HG02571 (cell line): ENCODE results near the gene QRFP.

ENCODE experiments used
- ATAC-seq: cut with Tn5 transposase; IDR thresholded peaks from one replicate; pipeline ENCODE4 v1.9.1; 2021; ENCODE audit warnings: mild to moderate bottlenecking, moderate library complexity; ENCODE audit not compliant: unreplicated experiment

The QRFP gene

DNA sequence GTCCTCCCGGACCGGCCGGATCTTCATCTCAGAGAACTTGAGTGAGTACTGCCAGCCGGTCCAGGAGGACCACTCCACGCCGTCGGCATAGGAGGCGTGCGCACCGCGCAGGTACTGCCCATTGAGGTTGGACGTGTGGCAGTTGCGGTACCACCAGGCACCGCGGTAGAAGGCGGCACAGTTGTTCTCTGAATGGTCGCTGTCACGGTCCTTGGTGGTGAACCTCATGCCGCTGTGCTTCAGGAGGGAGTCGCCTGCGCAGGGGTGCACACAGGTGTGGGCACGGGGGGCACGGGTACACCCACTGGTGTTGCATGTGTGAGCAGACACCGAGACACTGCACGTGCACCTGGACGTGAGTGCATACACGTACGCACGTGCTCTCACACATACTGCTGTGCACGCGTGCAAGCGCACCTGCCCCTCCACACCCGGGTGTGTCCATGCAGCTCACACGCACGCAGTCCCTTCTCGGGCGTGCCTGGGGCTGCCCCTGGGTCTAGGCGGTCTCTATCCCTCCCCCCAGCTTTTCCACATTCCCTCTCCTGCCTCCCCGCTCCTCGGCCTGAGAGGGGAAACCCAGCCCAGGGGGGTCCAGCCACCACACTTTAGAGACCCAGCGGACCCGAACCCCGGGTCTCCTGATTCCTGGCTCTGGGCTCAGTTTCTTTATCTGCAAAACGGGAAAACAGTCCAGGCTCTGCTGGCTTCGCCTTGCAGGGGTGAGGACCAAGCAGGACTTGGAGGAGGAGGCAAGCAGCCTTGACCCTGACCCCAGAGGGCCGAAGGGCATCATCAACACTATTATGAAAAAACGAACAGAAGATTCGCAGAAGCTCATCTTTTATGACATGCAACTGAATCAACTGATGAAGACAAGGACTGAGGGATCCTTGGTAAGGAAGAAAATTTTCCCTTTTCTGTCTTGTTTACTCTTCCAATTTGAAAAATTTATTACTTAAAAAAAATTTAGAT lies 7.7 kb upstream of the QRFP start:
- no peak for ATAC-seq

DNA sequence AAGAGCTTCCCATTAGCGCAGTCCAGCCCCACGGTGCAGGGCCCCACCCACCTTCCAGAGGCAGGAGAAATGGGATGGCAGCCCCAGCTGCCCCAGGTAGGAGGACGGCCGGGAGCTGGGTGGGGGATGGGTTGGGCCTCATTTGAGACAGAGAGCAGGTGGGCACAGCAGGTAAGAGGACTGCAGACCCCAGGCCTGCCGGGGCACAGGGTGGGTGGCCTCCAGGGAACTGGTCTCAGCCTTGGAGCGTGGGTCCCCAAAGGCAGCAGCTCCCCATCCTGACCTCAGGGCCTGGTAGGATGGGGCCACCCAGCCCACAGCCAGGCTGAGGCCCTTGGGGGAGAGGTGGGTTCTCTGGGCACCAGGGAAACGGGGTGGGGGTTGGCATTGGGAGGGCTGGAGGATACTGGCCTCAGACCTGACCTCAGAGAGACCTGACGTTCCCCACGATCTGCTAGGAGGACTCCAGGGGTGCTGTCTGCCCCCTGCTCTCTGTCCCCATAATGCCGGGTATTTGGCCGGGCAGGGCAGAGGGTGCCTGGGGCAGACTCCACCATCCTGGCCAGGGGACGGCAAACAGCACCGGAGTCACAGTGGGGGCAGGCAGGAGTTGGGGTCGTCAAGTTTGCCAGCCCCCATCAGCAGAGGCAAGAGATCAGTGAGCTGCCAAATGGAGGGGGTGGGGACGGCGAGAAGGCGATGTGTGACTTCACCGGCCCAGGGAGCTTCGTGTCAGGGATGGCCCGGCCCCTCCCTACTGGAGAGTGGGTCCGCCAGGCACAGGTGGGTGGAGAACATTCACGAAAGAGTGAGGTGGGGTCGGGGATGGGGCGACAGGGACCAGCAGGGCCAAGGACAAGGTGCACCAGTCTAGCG lies 6.8 kb upstream of the QRFP start:
- ATAC-seq, result no peak

- ATAC-seq, result no peak
These were observed 5.9 kb upstream of the QRFP start for GRCh38 chr9:130902204-130903185.

GRCh38 chr9:130901498-130902203 lies 5.0 kb upstream of the QRFP start:
- ATAC-seq, result no peak

DNA sequence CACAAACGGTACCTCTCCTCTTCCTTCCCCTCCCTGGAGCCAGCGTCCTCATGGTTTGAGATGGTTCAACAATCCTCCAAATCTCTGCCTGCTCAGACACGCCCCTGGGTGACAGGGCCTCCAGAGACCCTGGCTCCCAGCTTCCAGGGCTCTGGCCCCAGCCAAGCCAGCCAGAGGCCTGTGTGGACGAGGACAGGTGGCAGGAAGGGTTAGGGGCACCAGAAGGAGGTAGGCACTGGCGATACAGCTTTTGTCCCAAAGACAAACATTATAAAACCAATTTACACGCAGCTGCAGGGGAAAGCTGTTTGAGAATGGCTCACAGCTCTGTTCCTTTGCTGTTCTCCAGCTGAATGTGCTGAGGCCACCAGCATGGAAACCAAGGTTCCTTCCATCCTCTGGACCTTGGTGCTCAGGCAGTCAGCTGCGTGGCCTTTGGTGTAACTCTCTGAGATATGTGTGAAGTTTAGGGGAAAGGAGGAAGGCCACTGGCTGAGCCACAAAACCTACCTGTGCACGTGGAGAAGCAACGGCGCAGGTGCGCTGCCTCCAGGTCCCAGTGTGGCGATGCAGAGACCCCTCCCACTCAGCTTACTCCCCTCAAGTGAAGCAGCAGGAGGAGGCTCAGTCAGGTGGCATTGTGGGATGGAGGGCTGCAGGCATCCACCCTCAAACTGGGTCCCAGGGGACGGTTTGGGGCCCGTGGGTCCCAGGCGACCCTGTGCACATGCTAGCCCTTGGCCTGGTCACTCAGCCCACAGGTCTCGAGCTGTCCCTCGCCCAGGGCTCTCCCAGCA lies 4.3 kb upstream of the QRFP start:
- ATAC-seq, result no peak

DNA sequence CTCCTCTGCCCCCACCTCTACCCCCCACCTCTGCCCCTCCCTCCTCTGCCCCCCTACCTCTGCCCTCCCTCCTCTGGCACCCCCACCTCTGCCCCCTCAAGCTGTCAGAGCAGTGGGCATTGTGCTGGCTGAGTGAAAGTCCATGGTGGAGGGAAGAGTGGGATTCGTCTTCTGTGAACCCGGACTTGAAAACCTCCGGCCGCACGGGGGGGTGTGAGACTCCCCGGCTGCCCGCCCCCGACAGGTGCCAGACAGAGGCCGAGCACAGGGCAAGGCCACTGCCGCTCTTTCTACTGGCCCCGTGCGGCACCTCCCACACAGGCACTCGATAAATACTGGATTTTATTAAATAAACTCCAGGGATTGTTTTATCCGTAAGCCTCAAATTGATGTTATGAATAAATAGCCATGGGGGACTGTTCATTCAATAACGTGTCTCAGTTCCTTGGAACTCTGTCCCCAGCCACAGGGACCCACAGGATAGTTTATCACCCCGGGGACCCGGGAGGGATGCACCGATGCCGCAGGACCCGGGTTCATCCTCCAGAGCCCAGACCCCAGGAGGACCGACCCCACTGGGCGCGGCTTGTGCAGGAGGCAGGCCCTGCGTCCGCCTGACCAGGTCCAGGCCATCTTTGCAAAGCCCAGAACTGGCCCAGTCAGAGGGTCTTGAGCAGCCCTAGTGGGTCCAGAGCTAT lies 2.6 kb upstream of the QRFP start:
- no peak for ATAC-seq

- no peak for ATAC-seq
These were observed 1.9 kb upstream of the QRFP start for GRCh38 chr9:130898552-130898852.

GRCh38 chr9:130897848-130898551 lies 1.4 kb upstream of the QRFP start:
- ATAC-seq, result no peak

GRCh38 chr9:130897105-130897751 lies 616 bp upstream of the QRFP start:
- no peak for ATAC-seq

- ATAC-seq, result no peak
These were observed 955 bp downstream of the QRFP start for GRCh38 chr9:130895481-130896232.

DNA sequence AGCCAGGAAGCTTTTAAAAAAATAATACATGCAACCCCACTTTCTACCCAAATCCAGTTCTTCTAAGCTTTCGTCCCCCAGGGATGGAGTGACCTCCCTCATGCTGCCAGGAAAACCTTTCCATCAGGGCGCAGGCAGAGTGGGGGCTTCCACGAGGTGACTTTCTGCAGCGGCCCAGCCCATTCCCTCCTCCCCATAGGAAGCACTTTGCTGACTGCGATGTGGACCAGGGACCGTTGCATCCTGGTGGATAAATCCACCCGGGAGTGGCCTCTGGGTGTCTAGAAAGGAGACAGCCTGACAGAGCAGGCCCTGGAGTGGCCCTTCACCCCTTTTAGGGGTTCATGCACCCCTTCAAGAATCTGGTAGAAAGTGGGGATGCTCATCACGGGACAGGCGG lies 1.6 kb downstream of the QRFP start:
- no peak for ATAC-seq

- no peak for ATAC-seq
These were observed 2.1 kb downstream of the QRFP start for GRCh38 chr9:130894546-130894945.

- ATAC-seq, result no peak
These were observed 3.1 kb downstream of the QRFP start for GRCh38 chr9:130893341-130894101.

- no peak for ATAC-seq
These were observed 3.9 kb downstream of the QRFP start for GRCh38 chr9:130892477-130893304.
